Measurements from ENCODE around the gene ZFPM1.

ZFPM1 gene

GRCh38 chr16:88502776-88503280 is 49.7 kb downstream of the ZFPM1 start:
- H4K20me1 ChIP-seq (ENCODE audit: low read depth, low read length), result no peaks in the 10 kb centered on the region
- no peaks in the 10 kb centered on the region for H3K79me2 ChIP-seq (ENCODE audit: insufficient read depth, low read length)
- H3K9me2 ChIP-seq (replicated peaks; ENCODE audit: insufficient read depth, low read length), result no peaks in the 10 kb centered on the region
- H3K4me2 ChIP-seq (ENCODE audit: low read depth, low read length, poor library complexity, severe bottlenecking), result no peak overlapping the region
- H3K9ac ChIP-seq (ENCODE audit: low read length), result no peak overlapping the region
- H3K27ac ChIP-seq (ENCODE audit: low read depth, low read length), result no peak overlapping the region
- TF ChIP-seq CTCF (IDR thresholded peaks at IDR 0.05; ENCODE audit: insufficient read depth, low read length, poor library complexity, severe bottlenecking) (no peak), EZH2phosphoT487 (conservative IDR thresholded peaks at IDR 0.05; ENCODE audit: low read length) (no peak)
- H3F3A ChIP-seq (ENCODE audit: insufficient read depth), result no peaks in the 10 kb centered on the region
- no peak overlapping the region for H3K4me3 ChIP-seq (ENCODE audit: insufficient read depth, low read length, poor library complexity, severe bottlenecking)
- no peaks in the 10 kb centered on the region for H3K36me3 ChIP-seq (ENCODE audit: low read length)
- no peaks in the 10 kb centered on the region for H3K27me3 ChIP-seq (ENCODE audit: low read length)
- no peak overlapping the region for H2AFZ ChIP-seq (ENCODE audit: low read depth, low read length, severe bottlenecking)
- H3K9me3 ChIP-seq (ENCODE audit: insufficient read depth, low read length), result no peaks in the 10 kb centered on the region

GRCh38 chr16:88503374-88503770 is 50.3 kb downstream of the ZFPM1 start:
- H3F3A ChIP-seq (ENCODE audit: insufficient read depth), result no peaks in the 10 kb centered on the region
- no peaks in the 10 kb centered on the region for H4K20me1 ChIP-seq (ENCODE audit: low read depth, low read length)

GRCh38 chr16:88503771-88504488 is 50.9 kb downstream of the ZFPM1 start:
- Histone ChIP-seq H3K36me3 (ENCODE audit: low read length) (no peaks in the 10 kb centered on the region), H3K9ac (ENCODE audit: low read length) (no peak overlapping the region), H3K4me2 (ENCODE audit: low read depth, low read length, poor library complexity, severe bottlenecking) (no peak overlapping the region), H3K9me3 (ENCODE audit: insufficient read depth, low read length) (no peaks in the 10 kb centered on the region), H3K9me2 (replicated peaks; ENCODE audit: insufficient read depth, low read length) (no peaks in the 10 kb centered on the region), H4K20me1 (ENCODE audit: low read depth, low read length) (no peaks in the 10 kb centered on the region), H3K79me2 (ENCODE audit: insufficient read depth, low read length) (no peaks in the 10 kb centered on the region), H3K27ac (ENCODE audit: low read depth, low read length) (no peak overlapping the region), H3K4me3 (ENCODE audit: insufficient read depth, low read length, poor library complexity, severe bottlenecking) (no peak overlapping the region), H3K27me3 (ENCODE audit: low read length) (no peaks in the 10 kb centered on the region), H2AFZ (ENCODE audit: low read depth, low read length, severe bottlenecking) (no peak overlapping the region), H3F3A (ENCODE audit: insufficient read depth) (no peaks in the 10 kb centered on the region)
- TF ChIP-seq EZH2phosphoT487 (conservative IDR thresholded peaks at IDR 0.05; ENCODE audit: low read length), result no peak
- TF ChIP-seq CTCF (IDR thresholded peaks at IDR 0.05; ENCODE audit: insufficient read depth, low read length, poor library complexity, severe bottlenecking), result no peak

More at GRCh38 chr16:88503374-88503770, 50.3 kb downstream of the ZFPM1 start:
- no peaks in the 10 kb centered on the region for H3K9me2 ChIP-seq (replicated peaks; ENCODE audit: insufficient read depth, low read length)
- no peak for TF ChIP-seq CTCF (IDR thresholded peaks at IDR 0.05; ENCODE audit: insufficient read depth, low read length, poor library complexity, severe bottlenecking)
- TF ChIP-seq EZH2phosphoT487 (conservative IDR thresholded peaks at IDR 0.05; ENCODE audit: low read length), result no peak
- no peaks in the 10 kb centered on the region for H3K79me2 ChIP-seq (ENCODE audit: insufficient read depth, low read length)
- no peak overlapping the region for H3K4me2 ChIP-seq (ENCODE audit: low read depth, low read length, poor library complexity, severe bottlenecking)
- H3K9me3 ChIP-seq (ENCODE audit: insufficient read depth, low read length), result no peaks in the 10 kb centered on the region
- no peak overlapping the region for H3K9ac ChIP-seq (ENCODE audit: low read length)
- no peak overlapping the region for H2AFZ ChIP-seq (ENCODE audit: low read depth, low read length, severe bottlenecking)
- H3K4me3 ChIP-seq (ENCODE audit: insufficient read depth, low read length, poor library complexity, severe bottlenecking), result no peak overlapping the region
- no peak overlapping the region for H3K27ac ChIP-seq (ENCODE audit: low read depth, low read length)
- no peaks in the 10 kb centered on the region for H3K27me3 ChIP-seq (ENCODE audit: low read length)
- H3K36me3 ChIP-seq (ENCODE audit: low read length), result no peaks in the 10 kb centered on the region

Data from SU-DHL-6 (cell line).